Naive thymus-derived CD4-positive, alpha-beta T cell (primary cell): ENCODE results near the gene GCNT4. TPM values are rescaled to one million over a fixed set of nuclear protein-coding genes. Genes with fewer than 3 reads are reported as not detected.
A peak's percentile ranks its signal among the peaks of the same experiment; 100 is the strongest.

ENCODE experiments used
- ATAC-seq: fragments of 150-1000 bp; cut with Tn5 transposase; 2 replicates; pipeline ENCODE4 v1.10.0; 2021; ENCODE audit warnings: mild to moderate bottlenecking, moderate library complexity
- CTCF ChIA-PET: fragments of 350-600 bp; sonication (Branson Sonifier 250); formaldehyde crosslinking; loops from one replicate; lab custom pipeline; 2021; ENCODE audit warnings: antibody characterized with exemption; lab: Charles Lee
- POLR2A ChIA-PET: fragments of 350-600 bp; sonication (Branson Sonifier 250); formaldehyde crosslinking; loops from one replicate; lab custom pipeline; 2021; ENCODE audit warnings: antibody characterized with exemption, inconsistent platforms; lab: Charles Lee
- DNase-seq, 9 donors: peaks; one replicate each; pipeline versions ENCODE4 v3.0.0 to v3.0.0-alpha.2; 2020 to 2022; ENCODE audit warnings: mixed read lengths in 1 of 9
- H3K27ac ChIP-seq: one replicate; pipeline ENCODE4 v1.7.0; 2013; ENCODE audit warnings: mild to moderate bottlenecking, low read depth, low read length, moderate library complexity
- H3K27me3 ChIP-seq, 2 donors: one replicate each; pipeline ENCODE4 v1.7.0; 2013; ENCODE audit warnings: low read length in 2 of 2, mild to moderate bottlenecking in 2 of 2, moderate library complexity in 2 of 2; ENCODE audit not compliant: control insufficient read depth in 2 of 2, insufficient read depth in 2 of 2
- H3K36me3 ChIP-seq, 3 experiments: 1 replicate in 2 of 3; 2 replicates in 1 of 3; pipeline ENCODE4 v1.7.0; 2013; ENCODE audit warnings: low read length in 3 of 3, mild to moderate bottlenecking in 3 of 3, moderate library complexity in 1 of 3; ENCODE audit not compliant: insufficient read depth in 3 of 3, control insufficient read depth in 2 of 3
- H3K4me1 ChIP-seq, 2 donors: one replicate each; pipeline ENCODE4 v1.7.0; 2013; ENCODE audit warnings: low read length in 2 of 2, mild to moderate bottlenecking in 2 of 2, moderate library complexity in 1 of 2; ENCODE audit not compliant: control insufficient read depth in 2 of 2, insufficient read depth in 2 of 2
- H3K4me3 ChIP-seq: 2 replicates; pipeline ENCODE4 v1.7.0; 2013; ENCODE audit warnings: mild to moderate bottlenecking, low read length
- H3K9me3 ChIP-seq, 3 experiments: 1 replicate in 2 of 3; 2 replicates in 1 of 3; pipeline ENCODE4 v1.7.0; 2013; ENCODE audit warnings: low read length in 3 of 3; ENCODE audit not compliant: control insufficient read depth in 2 of 3
- H3K27ac Mint-ChIP-seq, 9 donors: one replicate each; pipeline ENCODE4 v1.8.0; 2020 to 2022; ENCODE audit warnings: mixed read lengths in 9 of 9, mild to moderate bottlenecking in 8 of 9, moderate library complexity in 5 of 9, inconsistent platforms in 2 of 9
- H3K27me3 Mint-ChIP-seq, 5 donors: one replicate each; pipeline ENCODE4 v1.8.0; 2021 to 2022; ENCODE audit warnings: mixed read lengths in 5 of 5, mild to moderate bottlenecking in 1 of 5
- H3K36me3 Mint-ChIP-seq, 5 donors: one replicate each; pipeline ENCODE4 v1.8.0; 2020 to 2022; ENCODE audit warnings: mixed read lengths in 5 of 5, mild to moderate bottlenecking in 3 of 5, inconsistent platforms in 1 of 5
- H3K4me1 Mint-ChIP-seq, 7 donors: one replicate each; pipeline ENCODE4 v1.8.0; 2020 to 2022; ENCODE audit warnings: mixed read lengths in 7 of 7, mild to moderate bottlenecking in 3 of 7, inconsistent platforms in 1 of 7
- H3K4me3 Mint-ChIP-seq, 10 donors: one replicate each; pipeline ENCODE4 v1.8.0; 2020 to 2022; ENCODE audit warnings: mild to moderate bottlenecking in 10 of 10, mixed read lengths in 10 of 10, moderate library complexity in 6 of 10, inconsistent platforms in 2 of 10
- H3K9me3 Mint-ChIP-seq, 11 donors: one replicate each; pipeline ENCODE4 v1.8.0; 2020 to 2022; ENCODE audit warnings: mixed read lengths in 11 of 11, mild to moderate bottlenecking in 4 of 11, inconsistent platforms in 1 of 11, moderate library complexity in 1 of 11
- intact Hi-C, 2 donors: fragments of 100-400 bp; cut with micrococcal nuclease; formaldehyde crosslinking; loops; one replicate each; pipeline ENCODE4 v1.15.1; 2023
- polyA plus RNA-seq, 2 donors: library from polyadenylated mRNA; unstranded; fragments of 300-500 nt; fragmentation: Illumina TruSeq; gene quantifications; one replicate each; pipeline ENCODE4 v1.2.3, GENCODE V29; 2021
- total RNA-seq, 6 experiments: library from RNA in 5 of 6; stranded (reverse) in 5 of 6; gene quantifications; 1 replicate in 5 of 6; 2 replicates in 1 of 6; pipeline ENCODE4 v1.2.3 and lab custom pipeline; 2021 to 2026

GCNT4 gene
- total and polyA plus RNA-seq, 7 experiments from 2014 or later, result 1.9 to 36.4 (median 5.1) TPM

DNA sequence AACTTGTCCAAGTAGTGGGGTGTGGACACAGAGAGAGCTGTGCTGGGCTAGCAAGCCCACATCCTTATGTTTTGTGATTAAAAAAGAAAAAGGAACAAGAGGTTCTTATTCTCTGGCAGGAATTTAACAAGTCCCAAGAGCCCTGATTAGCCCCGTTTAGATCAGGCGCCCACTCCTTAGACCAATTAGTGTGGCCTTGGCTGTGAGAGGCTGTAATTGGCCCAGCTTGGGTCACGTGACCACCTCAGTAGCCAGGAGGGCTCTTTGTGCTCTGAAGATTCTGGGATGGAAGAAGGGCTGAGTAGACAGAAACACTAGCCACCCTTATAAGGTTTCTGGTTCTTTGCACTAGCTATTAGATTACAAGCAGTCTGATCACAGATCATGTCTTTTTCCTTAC lies 31.1 kb downstream of the GCNT4 start:
- H3K27me3 Mint-ChIP-seq, result no peaks in the 10 kb centered on the region
- intact Hi-C loops, result loop anchor here in 1 of 2 donors (10.0 kb wide), 1 partner anchor 46 kb away; no protein-coding TSS in a partner anchor
- peaks cover 11 to 13% of the 10 kb centered on the region in 2 donors for H3K4me1 ChIP-seq

DNA sequence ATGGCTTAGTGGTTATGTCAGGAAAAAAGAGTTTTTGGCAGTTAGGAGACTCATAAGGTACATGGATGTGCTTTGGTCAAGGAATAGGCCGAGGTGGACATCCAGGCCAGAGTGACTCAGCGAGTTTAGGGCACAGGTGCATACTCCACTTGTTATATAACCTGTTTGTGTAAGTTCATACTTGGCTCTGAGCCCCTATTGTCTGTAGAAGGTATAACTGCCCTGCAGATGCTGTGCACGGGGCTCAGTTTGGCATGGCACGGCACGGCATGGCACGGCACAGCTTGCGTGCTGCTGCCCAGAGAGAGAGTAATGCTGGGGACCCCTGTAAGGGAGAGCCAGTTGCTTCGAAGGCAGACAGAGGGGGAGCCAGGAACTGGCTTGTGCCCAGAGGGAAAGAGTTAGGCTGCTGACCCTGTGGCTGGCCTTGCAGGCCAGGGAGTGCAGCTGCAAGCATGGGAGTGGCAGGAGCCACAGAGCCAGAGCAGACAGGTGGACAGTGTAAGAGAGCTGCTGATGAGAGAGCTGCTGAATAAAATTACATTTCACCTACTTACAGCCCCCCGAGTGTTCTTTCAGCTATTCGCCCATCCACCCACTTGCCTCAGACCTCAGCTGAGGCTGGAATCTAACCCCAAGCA lies 32.2 kb downstream of the GCNT4 start:
- no peaks in the 10 kb centered on the region for H3K27me3 ChIP-seq
- H3K4me1 ChIP-seq, result peaks cover 11 to 13% of the 10 kb centered on the region in 2 donors
- ChIA-PET POLR2A (interaction anchor here (1.5 kb wide), 1 partner anchor 30 kb away, joined by 6 read pairs; no protein-coding TSS in a partner anchor), CTCF (no interaction called here)
- H3K9me3 ChIP-seq, result no peaks in the 10 kb centered on the region
- H3K9me3 Mint-ChIP-seq, result no peaks in the 10 kb centered on the region
- H3K4me1 Mint-ChIP-seq, result peaks cover 17 to 29% (median 23%) of the 10 kb centered on the region in 7 donors
- ATAC-seq (no peak), DNase-seq (no peak)
- peaks cover 0 to 2% (median 0%) of the 10 kb centered on the region in 5 donors for H3K36me3 Mint-ChIP-seq
- H3K27ac Mint-ChIP-seq, result peak overlapping the region in 1 of 9 donors; percentile 77
- H3K27me3 Mint-ChIP-seq, result no peaks in the 10 kb centered on the region
- H3K27ac ChIP-seq, result no peak overlapping the region
- intact Hi-C loops, result loop anchor here in 1 of 2 donors (10.0 kb wide), 1 partner anchor 45 kb away; no protein-coding TSS in a partner anchor
- H3K36me3 ChIP-seq, result no peaks in the 10 kb centered on the region
- no peak overlapping the region for H3K4me3 ChIP-seq
- no peak overlapping the region for H3K4me3 Mint-ChIP-seq

More for the DNA sequence above, 31.1 kb downstream of the GCNT4 start:
- Histone ChIP-seq H3K36me3 (no peaks in the 10 kb centered on the region), H3K27ac (no peak overlapping the region), H3K9me3 (no peaks in the 10 kb centered on the region), H3K27me3 (no peaks in the 10 kb centered on the region), H3K4me3 (no peak overlapping the region)
- H3K9me3 Mint-ChIP-seq, result no peaks in the 10 kb centered on the region
- ChIA-PET POLR2A (interaction anchor here (0.7 to 2.6 kb wide), 2 partner anchors 13 to 47 kb away, joined by 3 to 15 read pairs; no protein-coding TSS in a partner anchor), CTCF (interaction anchor here (0.6 kb wide), 1 partner anchor 208 kb away, joined by 7 read pairs; no protein-coding TSS in a partner anchor)
- no peak for DNase-seq
- peak overlapping the region in 2 of 9 donors; percentile 19 to 41 for H3K27ac Mint-ChIP-seq
- no peak overlapping the region for H3K4me3 Mint-ChIP-seq
- peaks cover 22 to 33% (median 27%) of the 10 kb centered on the region in 7 donors for H3K4me1 Mint-ChIP-seq
- peaks cover 0 to 9% (median 4%) of the 10 kb centered on the region in 5 donors for H3K36me3 Mint-ChIP-seq
- no peak for ATAC-seq

DNA sequence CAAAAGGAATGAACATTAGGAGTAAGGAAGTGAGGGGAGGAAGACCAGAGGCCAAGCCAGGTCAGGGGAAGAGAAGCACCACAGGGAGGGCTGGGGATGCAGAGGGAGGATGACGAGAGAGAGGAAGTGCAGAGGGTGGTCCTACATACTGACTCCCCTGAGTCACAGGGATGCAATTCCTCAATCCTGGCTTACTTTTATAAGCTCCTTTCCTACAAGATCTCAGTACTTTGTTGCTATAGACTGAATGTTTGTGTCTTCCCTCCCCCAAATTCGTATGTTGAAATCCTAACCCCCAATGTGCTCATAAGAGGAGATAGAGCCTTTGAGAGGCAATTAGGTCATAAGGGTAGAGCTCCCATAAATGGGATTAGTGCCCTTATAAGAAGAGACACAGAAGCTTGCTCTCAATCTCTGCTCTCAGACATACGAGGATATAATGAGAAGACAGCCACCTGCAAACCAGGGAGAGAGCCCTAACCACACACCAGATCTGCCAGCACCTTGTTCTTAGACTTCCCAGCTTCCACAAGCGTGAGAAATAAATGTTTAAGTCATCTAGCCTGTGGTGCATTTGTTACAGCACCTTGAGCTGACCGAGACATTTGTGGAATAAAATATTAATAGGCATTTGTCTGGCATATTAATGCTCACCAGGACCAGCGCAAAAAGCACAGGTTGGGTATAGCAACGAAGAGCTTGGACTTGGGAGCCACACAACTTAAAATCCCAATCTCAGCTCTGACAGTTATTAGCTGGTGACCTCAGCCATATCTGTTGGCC lies 33.4 kb downstream of the GCNT4 start:
- no peaks in the 10 kb centered on the region for H3K27me3 ChIP-seq
- ATAC-seq (no peak), DNase-seq (no peak)
- no peak overlapping the region for H3K27ac ChIP-seq
- H3K4me1 Mint-ChIP-seq, result peaks cover 9 to 21% (median 16%) of the 10 kb centered on the region in 7 donors
- POLR2A ChIA-PET, result interaction anchor here (1.5 kb wide), 1 partner anchor 31 kb away, joined by 6 read pairs; no protein-coding TSS in a partner anchor
- intact Hi-C loops, result no loop called here
- H3K4me3 ChIP-seq, result no peak overlapping the region
- no peak overlapping the region for H3K4me3 Mint-ChIP-seq
- H3K36me3 ChIP-seq, result no peaks in the 10 kb centered on the region
- peak overlapping the region in 1 of 9 donors; percentile 77 for H3K27ac Mint-ChIP-seq
- H3K9me3 Mint-ChIP-seq, result no peaks in the 10 kb centered on the region
- H3K4me1 ChIP-seq, result peaks cover 7 to 8% of the 10 kb centered on the region in 2 donors
- no peaks in the 10 kb centered on the region for H3K9me3 ChIP-seq
- no peaks in the 10 kb centered on the region for H3K27me3 Mint-ChIP-seq
- H3K36me3 Mint-ChIP-seq, result no peaks in the 10 kb centered on the region
- CTCF ChIA-PET, result no interaction called here

DNA sequence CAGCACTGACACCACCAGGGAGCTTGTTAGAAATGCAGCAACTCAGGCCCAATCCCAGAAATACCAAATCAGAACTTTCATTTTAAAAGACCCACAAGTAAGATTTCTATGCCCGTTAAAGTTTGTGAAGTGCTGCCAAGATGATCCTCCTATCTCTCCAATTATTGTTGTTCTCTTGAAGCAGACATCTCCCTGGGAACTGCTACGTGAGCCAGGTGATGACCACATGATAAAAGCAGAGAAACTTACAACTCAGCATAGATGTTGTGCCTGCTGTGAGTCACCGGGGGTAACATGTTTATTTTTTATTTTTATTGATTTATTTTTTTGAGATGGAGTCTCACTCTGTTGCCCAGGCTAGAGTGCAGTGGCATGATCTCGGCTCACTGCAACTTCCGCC lies 34.4 kb downstream of the GCNT4 start:
- Mint-ChIP-seq H3K36me3 (no peaks in the 10 kb centered on the region), H3K27ac (peak overlapping the region in 1 of 9 donors; percentile 39), H3K4me1 (peaks cover 0 to 11% (median 5%) of the 10 kb centered on the region in 7 donors), H3K27me3 (no peaks in the 10 kb centered on the region), H3K9me3 (peaks cover 0 to 3% (median 0%) of the 10 kb centered on the region in 11 donors), H3K4me3 (no peak overlapping the region)
- ATAC-seq, result no peak
- H3K4me1 ChIP-seq, result no peaks in the 10 kb centered on the region
- no peak overlapping the region for H3K27ac ChIP-seq
- H3K27me3 ChIP-seq, result no peaks in the 10 kb centered on the region
- POLR2A ChIA-PET, result no interaction called here
- intact Hi-C loops, result no loop called here
- CTCF ChIA-PET, result no interaction called here
- H3K36me3 ChIP-seq, result no peaks in the 10 kb centered on the region
- no peak for DNase-seq
- no peak overlapping the region for H3K4me3 ChIP-seq
- H3K9me3 ChIP-seq, result no peaks in the 10 kb centered on the region

DNA sequence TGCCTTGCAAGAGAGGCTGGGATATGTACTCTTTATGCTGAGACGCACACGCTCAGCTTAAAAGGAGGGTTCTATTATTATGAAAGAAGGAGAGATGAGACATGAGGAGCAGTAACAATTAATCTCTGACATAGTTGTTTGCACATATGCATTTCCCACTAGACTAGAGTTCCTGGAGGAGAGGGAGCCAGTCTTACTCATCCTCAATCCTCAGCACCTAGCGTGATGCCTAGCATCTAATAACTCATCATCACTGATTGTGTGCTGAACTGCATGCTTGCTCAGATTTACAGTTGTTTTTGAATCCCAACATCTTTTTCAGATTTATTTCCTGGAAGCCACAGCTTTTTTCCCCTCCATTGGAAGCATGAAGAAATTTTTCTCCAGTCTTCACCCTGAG lies 35.5 kb downstream of the GCNT4 start:
- Mint-ChIP-seq H3K4me3 (no peak overlapping the region), H3K4me1 (peaks cover 0 to 8% (median 2%) of the 10 kb centered on the region in 7 donors), H3K27me3 (no peaks in the 10 kb centered on the region), H3K36me3 (peaks cover 0 to 2% (median 0%) of the 10 kb centered on the region in 5 donors), H3K27ac (no peak overlapping the region), H3K9me3 (peaks cover 0 to 5% (median 0%) of the 10 kb centered on the region in 11 donors)
- intact Hi-C loops, result no loop called here
- CTCF ChIA-PET, result no interaction called here
- ATAC-seq (no peak), DNase-seq (no peak)
- Histone ChIP-seq H3K4me1 (no peaks in the 10 kb centered on the region), H3K36me3 (no peaks in the 10 kb centered on the region), H3K9me3 (no peaks in the 10 kb centered on the region), H3K27me3 (no peaks in the 10 kb centered on the region), H3K4me3 (no peak overlapping the region), H3K27ac (no peak overlapping the region)
- POLR2A ChIA-PET, result interaction anchor here (0.6 to 1.0 kb wide), 3 partner anchors 12 to 68 kb away, joined by 3 read pairs; no protein-coding TSS in a partner anchor

DNA sequence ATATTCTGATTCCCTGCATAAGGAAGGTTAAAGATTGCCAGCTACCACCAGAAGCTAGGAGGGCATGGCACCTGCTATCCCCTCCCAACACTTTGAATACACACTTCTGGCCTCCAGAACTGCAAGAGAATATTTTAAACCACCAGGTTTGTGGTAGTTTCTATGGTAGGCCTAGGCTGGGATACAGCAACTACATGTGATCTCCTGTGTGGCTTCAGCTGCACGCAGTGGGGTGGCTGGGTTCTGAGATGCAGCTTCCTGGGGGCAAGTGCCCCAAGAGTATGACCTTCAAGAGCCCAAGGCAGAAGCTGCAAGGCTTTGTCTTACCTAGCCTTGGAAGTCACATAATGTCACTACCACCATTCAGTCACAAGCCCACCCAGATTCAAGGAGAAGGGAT lies 39.6 kb downstream of the GCNT4 start:
- ChIA-PET CTCF (no interaction called here), POLR2A (no interaction called here)
- Mint-ChIP-seq H3K27me3 (no peaks in the 10 kb centered on the region), H3K9me3 (peaks cover 0 to 5% (median 0%) of the 10 kb centered on the region in 11 donors), H3K4me3 (no peak overlapping the region), H3K4me1 (peaks cover 2 to 10% (median 8%) of the 10 kb centered on the region in 7 donors), H3K27ac (no peak overlapping the region), H3K36me3 (peaks cover 0 to 4% (median 0%) of the 10 kb centered on the region in 5 donors)
- H3K36me3 ChIP-seq, result no peaks in the 10 kb centered on the region
- no peaks in the 10 kb centered on the region for H3K27me3 ChIP-seq
- DNase-seq (no peak), ATAC-seq (no peak)
- no peak overlapping the region for H3K4me3 ChIP-seq
- no peak overlapping the region for H3K27ac ChIP-seq
- H3K4me1 ChIP-seq, result no peaks in the 10 kb centered on the region
- H3K9me3 ChIP-seq, result no peaks in the 10 kb centered on the region
- intact Hi-C loops, result no loop called here
